Effector memory CD4-positive, alpha-beta T cell (primary cell): ENCODE measurements around the gene CCDC167.

Source experiments
- DNase-seq, 3 donors: peaks; one replicate each; pipeline ENCODE4 v3.0.0-alpha.2; 2020
- H3K27ac ChIP-seq: 2 replicates; pipeline ENCODE4 v1.7.0; 2013; ENCODE audit warnings: mild to moderate bottlenecking, low read length, moderate library complexity; ENCODE audit not compliant: insufficient read depth, poor library complexity, severe bottlenecking
- H3K27me3 ChIP-seq: replicated peaks from 2 replicates; pipeline ENCODE4 v1.7.0; 2013; ENCODE audit warnings: mild to moderate bottlenecking, low read length; ENCODE audit not compliant: insufficient read depth, control insufficient read depth, poor library complexity, severe bottlenecking
- H3K36me3 ChIP-seq: 2 replicates; pipeline ENCODE4 v1.7.0; 2013; ENCODE audit warnings: mild to moderate bottlenecking, low read length, moderate library complexity; ENCODE audit not compliant: control insufficient read depth, insufficient read depth
- H3K4me1 ChIP-seq: 2 replicates; pipeline ENCODE4 v1.7.0; 2013; ENCODE audit warnings: low read length, mild to moderate bottlenecking; ENCODE audit not compliant: control insufficient read depth, insufficient read depth, poor library complexity, severe bottlenecking
- H3K4me3 ChIP-seq: 2 replicates; pipeline ENCODE4 v1.7.0; 2013; ENCODE audit warnings: low read length, low read depth, mild to moderate bottlenecking; ENCODE audit not compliant: insufficient read depth, poor library complexity, severe bottlenecking
- H3K9me3 ChIP-seq: 2 replicates; pipeline ENCODE4 v1.7.0; 2013; ENCODE audit warnings: mild to moderate bottlenecking, low read length, moderate library complexity; ENCODE audit not compliant: control insufficient read depth

CCDC167 gene

GRCh38 chr6:37531026-37531425 is 31.3 kb upstream of the CCDC167 start:
- DNase-seq = no peak
- H3K27me3 ChIP-seq = no peaks in the 10 kb centered on the region
- H3K36me3 ChIP-seq = peaks cover 19% of the 10 kb centered on the region
- H3K4me1 ChIP-seq = peaks cover 5% of the 10 kb centered on the region
- H3K4me3 ChIP-seq = no peak overlapping the region
- no peak overlapping the region for H3K27ac ChIP-seq
- H3K9me3 ChIP-seq = no peaks in the 10 kb centered on the region

GRCh38 chr6:37530297-37530696 is 30.6 kb upstream of the CCDC167 start:
- Histone ChIP-seq H3K4me1 (peaks cover 5% of the 10 kb centered on the region), H3K9me3 (no peaks in the 10 kb centered on the region), H3K27ac (no peak overlapping the region), H3K36me3 (peaks cover 12% of the 10 kb centered on the region), H3K4me3 (no peak overlapping the region), H3K27me3 (no peaks in the 10 kb centered on the region)
- DNase-seq = no peak

- Histone ChIP-seq H3K36me3 (no peaks in the 10 kb centered on the region), H3K9me3 (no peaks in the 10 kb centered on the region), H3K4me1 (peaks cover 5% of the 10 kb centered on the region), H3K27ac (no peak overlapping the region), H3K27me3 (no peaks in the 10 kb centered on the region), H3K4me3 (no peak overlapping the region)
- no peak for DNase-seq
Observed at GRCh38 chr6:37528541-37528940, 28.8 kb upstream of the CCDC167 start.

- Histone ChIP-seq H3K9me3 (no peaks in the 10 kb centered on the region), H3K27me3 (no peaks in the 10 kb centered on the region), H3K27ac (no peak overlapping the region), H3K4me1 (peaks cover 10% of the 10 kb centered on the region), H3K36me3 (no peaks in the 10 kb centered on the region), H3K4me3 (no peak overlapping the region)
- no peak for DNase-seq
Observed at GRCh38 chr6:37525460-37526357, 26.0 kb upstream of the CCDC167 start.

GRCh38 chr6:37524970-37525318 is 25.3 kb upstream of the CCDC167 start:
- Histone ChIP-seq H3K4me3 (no peak overlapping the region), H3K27me3 (no peaks in the 10 kb centered on the region), H3K9me3 (no peaks in the 10 kb centered on the region), H3K27ac (no peak overlapping the region), H3K4me1 (peaks cover 8% of the 10 kb centered on the region), H3K36me3 (no peaks in the 10 kb centered on the region)
- no peak for DNase-seq

GRCh38 chr6:37524025-37524969 is 24.6 kb upstream of the CCDC167 start:
- Histone ChIP-seq H3K27ac (no peak overlapping the region), H3K4me3 (no peak overlapping the region), H3K36me3 (no peaks in the 10 kb centered on the region), H3K27me3 (no peaks in the 10 kb centered on the region), H3K4me1 (peaks cover 7% of the 10 kb centered on the region), H3K9me3 (no peaks in the 10 kb centered on the region)
- DNase-seq = no peak

GRCh38 chr6:37523412-37523811 is 23.7 kb upstream of the CCDC167 start:
- no peak overlapping the region for H3K27ac ChIP-seq
- H3K4me1 ChIP-seq = peaks cover 16% of the 10 kb centered on the region
- DNase-seq = no peak
- no peak overlapping the region for H3K4me3 ChIP-seq
- H3K27me3 ChIP-seq = no peaks in the 10 kb centered on the region
- no peaks in the 10 kb centered on the region for H3K9me3 ChIP-seq
- H3K36me3 ChIP-seq = no peaks in the 10 kb centered on the region

- Histone ChIP-seq H3K36me3 (no peaks in the 10 kb centered on the region), H3K27me3 (no peaks in the 10 kb centered on the region), H3K4me1 (peaks cover 21% of the 10 kb centered on the region), H3K4me3 (no peak overlapping the region), H3K27ac (no peak overlapping the region), H3K9me3 (no peaks in the 10 kb centered on the region)
- DNase-seq = no peak
Observed at GRCh38 chr6:37522836-37523235, 23.1 kb upstream of the CCDC167 start.

GRCh38 chr6:37521674-37522073 is 22.0 kb upstream of the CCDC167 start:
- H3K27me3 ChIP-seq = no peaks in the 10 kb centered on the region
- H3K27ac ChIP-seq = no peak overlapping the region
- no peak overlapping the region for H3K4me3 ChIP-seq
- DNase-seq = no peak
- H3K9me3 ChIP-seq = no peaks in the 10 kb centered on the region
- H3K4me1 ChIP-seq = peaks cover 31% of the 10 kb centered on the region
- no peaks in the 10 kb centered on the region for H3K36me3 ChIP-seq

GRCh38 chr6:37520926-37521325 is 21.2 kb upstream of the CCDC167 start:
- H3K4me3 ChIP-seq = no peak overlapping the region
- H3K4me1 ChIP-seq = peaks cover 36% of the 10 kb centered on the region
- DNase-seq = no peak
- no peak overlapping the region for H3K27ac ChIP-seq
- no peaks in the 10 kb centered on the region for H3K9me3 ChIP-seq
- no peaks in the 10 kb centered on the region for H3K36me3 ChIP-seq
- no peaks in the 10 kb centered on the region for H3K27me3 ChIP-seq
